ENCODE data around the gene ITGAD.

The ITGAD gene

DNA sequence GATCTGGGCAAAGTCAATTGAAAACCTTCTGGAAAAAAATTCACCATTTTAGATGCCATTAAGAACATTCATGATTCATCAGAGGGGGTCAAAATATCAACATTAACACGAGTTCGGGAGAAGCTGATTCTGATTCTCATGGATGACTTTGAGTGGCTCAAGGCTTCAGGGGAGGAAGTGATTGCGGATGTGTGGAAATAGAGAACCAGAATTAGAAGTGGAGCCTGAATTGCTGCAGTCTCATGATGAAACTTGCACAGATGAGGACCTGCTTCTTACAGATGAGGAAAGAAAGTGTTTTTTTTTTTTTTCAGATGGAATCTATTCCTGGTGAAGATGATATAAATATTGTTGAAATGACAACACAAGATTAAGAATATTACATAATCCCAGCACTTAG is 25.3 kb upstream of the ITGAD start:
- H3F3A ChIP-seq (ENCODE audit: low read depth), result no peaks in the 10 kb centered on the region
- no peak overlapping the region for H3K4me3 ChIP-seq (ENCODE audit: low read length, poor library complexity, severe bottlenecking)
- TF ChIP-seq, protein P1, sequence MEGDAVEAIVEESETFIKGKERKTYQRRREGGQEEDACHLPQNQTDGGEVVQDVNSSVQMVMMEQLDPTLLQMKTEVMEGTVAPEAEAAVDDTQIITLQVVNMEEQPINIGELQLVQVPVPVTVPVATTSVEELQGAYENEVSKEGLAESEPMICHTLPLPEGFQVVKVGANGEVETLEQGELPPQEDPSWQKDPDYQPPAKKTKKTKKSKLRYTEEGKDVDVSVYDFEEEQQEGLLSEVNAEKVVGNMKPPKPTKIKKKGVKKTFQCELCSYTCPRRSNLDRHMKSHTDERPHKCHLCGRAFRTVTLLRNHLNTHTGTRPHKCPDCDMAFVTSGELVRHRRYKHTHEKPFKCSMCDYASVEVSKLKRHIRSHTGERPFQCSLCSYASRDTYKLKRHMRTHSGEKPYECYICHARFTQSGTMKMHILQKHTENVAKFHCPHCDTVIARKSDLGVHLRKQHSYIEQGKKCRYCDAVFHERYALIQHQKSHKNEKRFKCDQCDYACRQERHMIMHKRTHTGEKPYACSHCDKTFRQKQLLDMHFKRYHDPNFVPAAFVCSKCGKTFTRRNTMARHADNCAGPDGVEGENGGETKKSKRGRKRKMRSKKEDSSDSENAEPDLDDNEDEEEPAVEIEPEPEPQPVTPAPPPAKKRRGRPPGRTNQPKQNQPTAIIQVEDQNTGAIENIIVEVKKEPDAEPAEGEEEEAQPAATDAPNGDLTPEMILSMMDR (conservative IDR thresholded peaks at IDR 0.05; ENCODE audit: low read length), result no peak
- no peak for TF ChIP-seq EZH2phosphoT487 (IDR thresholded peaks at IDR 0.05; ENCODE audit: borderline replicate concordance)
- no peak overlapping the region for H3K4me2 ChIP-seq (ENCODE audit: low read depth, low read length, poor library complexity, severe bottlenecking)
- H3K4me1 ChIP-seq (ENCODE audit: insufficient read depth, low read length, poor library complexity, severe bottlenecking), result peaks cover 7% of the 10 kb centered on the region
- no peaks in the 10 kb centered on the region for H3K9me2 ChIP-seq (replicated peaks; ENCODE audit: low read depth, low read length)
- H3K9ac ChIP-seq (ENCODE audit: low read depth, low read length, poor library complexity, severe bottlenecking), result no peak overlapping the region
- no peaks in the 10 kb centered on the region for H3K27me3 ChIP-seq (ENCODE audit: insufficient read depth, low read length, poor library complexity, severe bottlenecking)
- H2AFZ ChIP-seq (ENCODE audit: low read length), result no peak overlapping the region
- H4K20me1 ChIP-seq (ENCODE audit: insufficient read depth, low read length, poor library complexity, severe bottlenecking), result no peaks in the 10 kb centered on the region
- no peaks in the 10 kb centered on the region for H3K36me3 ChIP-seq (ENCODE audit: insufficient read depth, low read length)
- H3K79me2 ChIP-seq (ENCODE audit: insufficient read depth, low read length), result no peaks in the 10 kb centered on the region
- no peaks in the 10 kb centered on the region for H3K9me3 ChIP-seq (ENCODE audit: insufficient read depth, low read depth, low read length)

DNA sequence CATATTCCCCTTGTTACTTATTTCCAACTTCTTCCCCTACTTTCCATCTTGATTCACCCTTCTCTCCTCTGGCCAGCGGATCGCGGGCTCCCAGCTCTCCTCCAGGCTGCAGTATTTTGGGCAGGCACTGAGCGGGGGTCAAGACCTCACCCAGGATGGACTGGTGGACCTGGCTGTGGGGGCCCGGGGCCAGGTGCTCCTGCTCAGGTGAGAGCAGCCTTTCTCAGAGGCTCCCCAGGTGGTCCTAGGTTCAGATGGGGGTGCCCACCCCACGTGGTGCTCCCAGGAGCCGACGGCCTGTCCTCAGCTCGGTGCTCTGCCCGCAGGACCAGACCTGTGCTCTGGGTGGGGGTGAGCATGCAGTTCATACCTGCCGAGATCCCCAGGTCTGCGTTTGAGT is 22.1 kb upstream of the ITGAD start:
- H3F3A ChIP-seq (ENCODE audit: low read depth), result no peaks in the 10 kb centered on the region
- no peaks in the 10 kb centered on the region for H3K27me3 ChIP-seq (ENCODE audit: insufficient read depth, low read length, poor library complexity, severe bottlenecking)
- no peaks in the 10 kb centered on the region for H3K36me3 ChIP-seq (ENCODE audit: insufficient read depth, low read length)
- no peak overlapping the region for H3K9ac ChIP-seq (ENCODE audit: low read depth, low read length, poor library complexity, severe bottlenecking)
- no peak overlapping the region for H3K4me2 ChIP-seq (ENCODE audit: low read depth, low read length, poor library complexity, severe bottlenecking)
- no peaks in the 10 kb centered on the region for H4K20me1 ChIP-seq (ENCODE audit: insufficient read depth, low read length, poor library complexity, severe bottlenecking)
- no peaks in the 10 kb centered on the region for H3K9me3 ChIP-seq (ENCODE audit: insufficient read depth, low read depth, low read length)
- no peaks in the 10 kb centered on the region for H3K79me2 ChIP-seq (ENCODE audit: insufficient read depth, low read length)
- no peak overlapping the region for H2AFZ ChIP-seq (ENCODE audit: low read length)
- peaks cover 7% of the 10 kb centered on the region for H3K4me1 ChIP-seq (ENCODE audit: insufficient read depth, low read length, poor library complexity, severe bottlenecking)
- no peak overlapping the region for H3K4me3 ChIP-seq (ENCODE audit: low read length, poor library complexity, severe bottlenecking)
- H3K9me2 ChIP-seq (replicated peaks; ENCODE audit: low read depth, low read length), result no peaks in the 10 kb centered on the region
- TF ChIP-seq, protein P1 (conservative IDR thresholded peaks at IDR 0.05; ENCODE audit: low read length), result no peak
- TF ChIP-seq EZH2phosphoT487 (IDR thresholded peaks at IDR 0.05; ENCODE audit: borderline replicate concordance), result no peak

DNA sequence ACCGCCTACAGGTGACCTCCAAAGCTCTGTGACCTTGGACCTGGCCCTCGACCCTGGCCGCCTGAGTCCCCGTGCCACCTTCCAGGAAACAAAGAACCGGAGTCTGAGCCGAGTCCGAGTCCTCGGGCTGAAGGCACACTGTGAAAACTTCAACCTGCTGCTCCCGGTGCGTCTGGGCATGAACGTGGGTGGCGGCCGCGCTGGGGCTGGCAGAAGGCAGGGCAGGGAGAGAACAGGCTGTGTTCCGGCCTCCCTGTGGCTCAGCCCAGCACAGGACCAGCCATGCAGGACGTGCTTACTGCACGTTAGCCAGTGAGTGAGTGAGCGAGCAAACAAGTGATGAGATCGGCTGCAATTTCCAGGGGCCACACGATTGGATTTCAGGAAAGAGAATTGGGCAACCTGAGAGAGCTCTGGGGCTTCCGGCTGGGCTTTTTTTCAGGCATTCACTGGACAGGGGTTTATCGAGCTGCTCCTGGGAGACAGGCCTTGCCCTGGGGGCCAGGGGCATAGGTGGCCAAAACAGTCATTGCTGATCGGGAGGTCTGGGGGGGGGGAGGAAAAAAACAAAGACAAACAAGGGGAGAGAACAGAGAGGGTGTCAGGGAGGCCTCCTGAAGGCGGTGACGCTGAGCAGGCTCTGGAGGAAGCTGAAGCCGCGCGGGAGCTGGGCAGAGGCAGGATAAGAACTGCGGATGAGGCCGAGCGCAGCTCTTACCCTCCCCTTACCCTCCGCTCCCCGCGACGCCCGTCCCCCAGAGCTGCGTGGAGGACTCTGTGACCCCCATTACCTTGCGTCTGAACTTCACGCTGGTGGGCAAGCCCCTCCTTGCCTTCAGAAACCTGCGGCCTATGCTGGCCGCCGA is 21.3 kb upstream of the ITGAD start:
- Histone ChIP-seq H3K27me3 (ENCODE audit: insufficient read depth, low read length, poor library complexity, severe bottlenecking) (no peaks in the 10 kb centered on the region), H2AFZ (ENCODE audit: low read length) (no peak overlapping the region), H4K20me1 (ENCODE audit: insufficient read depth, low read length, poor library complexity, severe bottlenecking) (no peaks in the 10 kb centered on the region), H3K4me3 (ENCODE audit: low read length, poor library complexity, severe bottlenecking) (no peak overlapping the region), H3K4me1 (ENCODE audit: insufficient read depth, low read length, poor library complexity, severe bottlenecking) (peaks cover 3% of the 10 kb centered on the region), H3K4me2 (ENCODE audit: low read depth, low read length, poor library complexity, severe bottlenecking) (no peak overlapping the region), H3K9me2 (replicated peaks; ENCODE audit: low read depth, low read length) (no peaks in the 10 kb centered on the region), H3K36me3 (ENCODE audit: insufficient read depth, low read length) (no peaks in the 10 kb centered on the region), H3K79me2 (ENCODE audit: insufficient read depth, low read length) (no peaks in the 10 kb centered on the region), H3K9me3 (ENCODE audit: insufficient read depth, low read depth, low read length) (no peaks in the 10 kb centered on the region), H3F3A (ENCODE audit: low read depth) (no peaks in the 10 kb centered on the region), H3K9ac (ENCODE audit: low read depth, low read length, poor library complexity, severe bottlenecking) (no peak overlapping the region)
- no peak for TF ChIP-seq EZH2phosphoT487 (IDR thresholded peaks at IDR 0.05; ENCODE audit: borderline replicate concordance)
- TF ChIP-seq, protein P1 (conservative IDR thresholded peaks at IDR 0.05; ENCODE audit: low read length), result no peak

Measured in Loucy (cell line).